ENCODE measurements around the gene ACAD9. TPM values are rescaled to one million over a fixed set of nuclear protein-coding genes. Genes with fewer than 3 reads are reported as not detected.

The ACAD9 gene
- total and polyA plus RNA-seq, 2 experiments from 2014 or later = 22.3 to 29.7 TPM

DNA sequence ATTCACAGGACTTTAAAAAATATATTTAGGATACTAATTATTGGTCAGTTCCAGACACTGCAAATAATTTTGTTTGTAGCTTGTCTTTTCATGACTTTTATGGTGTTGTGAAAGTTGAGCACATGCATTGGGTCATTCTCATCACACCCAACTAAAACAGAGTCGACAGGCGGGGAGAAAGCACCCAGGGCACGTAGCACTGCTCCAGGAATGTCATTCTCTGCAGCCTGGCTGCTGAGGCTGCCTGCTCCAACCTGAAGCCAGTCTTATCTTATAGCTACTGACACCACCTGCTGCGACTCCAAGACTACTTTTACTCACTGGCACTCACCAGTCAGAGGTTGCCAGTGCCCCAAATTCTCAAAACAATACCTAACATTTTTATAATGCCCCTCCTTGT lies 56.9 kb downstream of the ACAD9 start:
- Histone ChIP-seq H2AFZ (no peak overlapping the region), H3F3A (ENCODE audit: insufficient read depth) (no peaks in the 10 kb centered on the region), H3K4me3 (no peak overlapping the region), H3K79me2 (ENCODE audit: insufficient read depth) (no peaks in the 10 kb centered on the region), H3K4me2 (ENCODE audit: unreplicated experiment) (no peak overlapping the region), H3K27me3 (replicated peaks; ENCODE audit: insufficient read depth) (peaks cover 54% of the 10 kb centered on the region), H3K9ac (no peak overlapping the region), H3K4me1 (ENCODE audit: insufficient read depth) (no peaks in the 10 kb centered on the region), H3K9me3 (ENCODE audit: low read depth) (no peaks in the 10 kb centered on the region), H3K9me2 (ENCODE audit: insufficient read depth) (no peaks in the 10 kb centered on the region), H4K20me1 (ENCODE audit: insufficient read depth) (no peaks in the 10 kb centered on the region), H3K27ac (no peak overlapping the region), H3K36me3 (ENCODE audit: low read depth) (no peaks in the 10 kb centered on the region)
- DNase-seq = no peak
- no peak for TF ChIP-seq EZH2 (IDR thresholded peaks at IDR 0.05; ENCODE audit: insufficient read depth, poor library complexity, severe bottlenecking)
- no peak for TF ChIP-seq EZH2phosphoT487 (IDR thresholded peaks at IDR 0.05; ENCODE audit: insufficient read depth, low read depth)
- WGBS, 2 experiments (ENCODE audit: low coverage in 1 of 2, low lambda C conversion rate in 2 of 2, missing lambda C conversion rate in 2 of 2) = 40 to 42% methylated on average over 4 of the region's 4 CpGs
- in situ Hi-C loops (cut with MboI) = no loop called here

DNA sequence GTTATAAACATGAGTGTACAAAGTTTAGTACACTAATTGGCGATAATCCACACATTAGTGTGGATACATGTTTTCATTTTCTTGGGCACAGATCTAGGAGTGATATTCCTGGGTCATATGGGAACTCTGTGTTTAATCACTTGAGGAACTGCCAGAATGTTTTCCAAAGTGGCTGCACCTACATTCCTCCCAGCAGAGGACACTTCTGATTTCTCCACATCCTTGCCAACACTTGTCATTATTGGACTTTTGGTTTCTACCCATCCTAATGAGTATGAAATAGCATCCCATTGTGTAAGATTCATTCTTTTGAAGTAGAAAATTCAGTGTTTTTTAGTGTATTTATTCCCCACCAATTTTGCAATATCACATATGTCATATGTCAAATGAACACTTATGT lies 60.8 kb downstream of the ACAD9 start:
- Histone ChIP-seq H3K36me3 (ENCODE audit: low read depth) (no peaks in the 10 kb centered on the region), H3K27ac (no peak overlapping the region), H3K27me3 (replicated peaks; ENCODE audit: insufficient read depth) (peaks cover 60% of the 10 kb centered on the region), H2AFZ (no peak overlapping the region), H3K79me2 (ENCODE audit: insufficient read depth) (no peaks in the 10 kb centered on the region), H3K4me3 (no peak overlapping the region), H3K9me3 (ENCODE audit: low read depth) (no peaks in the 10 kb centered on the region), H4K20me1 (ENCODE audit: insufficient read depth) (no peaks in the 10 kb centered on the region), H3K9ac (no peak overlapping the region), H3K4me2 (ENCODE audit: unreplicated experiment) (no peak overlapping the region), H3F3A (ENCODE audit: insufficient read depth) (no peaks in the 10 kb centered on the region), H3K9me2 (ENCODE audit: insufficient read depth) (no peaks in the 10 kb centered on the region), H3K4me1 (ENCODE audit: insufficient read depth) (no peaks in the 10 kb centered on the region)
- TF ChIP-seq EZH2 (IDR thresholded peaks at IDR 0.05; ENCODE audit: insufficient read depth, poor library complexity, severe bottlenecking) (no peak), EZH2phosphoT487 (IDR thresholded peaks at IDR 0.05; ENCODE audit: insufficient read depth, low read depth) (no peak)
- DNase-seq = no peak
- in situ Hi-C loops (cut with MboI) = no loop called here
- 79 to 91% methylated on average over 1 of the region's 1 CpG for WGBS, 2 experiments (ENCODE audit: low coverage in 1 of 2, low lambda C conversion rate in 2 of 2, missing lambda C conversion rate in 2 of 2)

DNA sequence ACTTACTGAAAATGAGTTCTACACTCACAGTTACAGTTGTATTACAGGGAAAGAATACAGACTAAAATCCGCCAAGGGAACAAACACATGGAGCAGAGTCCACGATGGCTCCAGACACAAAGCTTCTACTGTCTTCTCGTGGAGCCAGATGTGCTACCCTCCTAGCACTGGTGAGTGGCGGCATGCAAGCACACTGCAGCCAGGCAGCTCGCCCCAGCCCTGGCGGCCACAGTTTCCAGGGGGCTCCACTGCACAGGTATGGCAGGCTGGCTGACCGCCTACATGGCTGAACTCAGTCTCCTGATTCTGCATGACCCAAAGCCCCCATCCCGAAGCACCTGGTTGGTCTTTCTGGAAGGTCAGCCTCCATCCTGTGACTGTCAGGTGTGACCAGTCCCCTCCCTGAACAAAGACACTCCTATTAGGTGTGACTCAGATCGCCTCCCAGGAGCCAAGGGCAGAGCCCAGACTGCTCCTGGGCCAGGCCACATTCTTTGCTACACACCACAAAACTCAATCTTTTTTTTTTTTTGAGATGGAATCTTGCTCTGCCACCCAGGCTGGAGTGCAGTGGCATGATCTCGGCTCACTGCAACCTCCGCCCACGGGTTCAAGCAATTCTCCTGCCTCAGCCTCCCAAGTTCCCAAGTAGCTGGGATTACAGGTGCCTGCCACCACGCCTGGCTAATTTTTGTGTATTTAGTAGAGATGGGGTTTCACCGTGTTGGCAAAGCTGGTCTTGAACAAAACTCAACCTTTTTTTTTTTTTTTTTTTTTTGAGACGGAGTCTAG lies 62.9 kb downstream of the ACAD9 start:
- no peaks in the 10 kb centered on the region for H3K79me2 ChIP-seq (ENCODE audit: insufficient read depth)
- no peaks in the 10 kb centered on the region for H3K9me2 ChIP-seq (ENCODE audit: insufficient read depth)
- no peak overlapping the region for H2AFZ ChIP-seq
- peaks cover 8% of the 10 kb centered on the region for H3K4me1 ChIP-seq (ENCODE audit: insufficient read depth)
- no peak for TF ChIP-seq EZH2phosphoT487 (IDR thresholded peaks at IDR 0.05; ENCODE audit: insufficient read depth, low read depth)
- no peak for TF ChIP-seq EZH2 (IDR thresholded peaks at IDR 0.05; ENCODE audit: insufficient read depth, poor library complexity, severe bottlenecking)
- no peak overlapping the region for H3K4me2 ChIP-seq (ENCODE audit: unreplicated experiment)
- peaks cover 47% of the 10 kb centered on the region for H3K27me3 ChIP-seq (replicated peaks; ENCODE audit: insufficient read depth)
- DNase-seq = no peak
- peaks cover 13% of the 10 kb centered on the region for H3F3A ChIP-seq (ENCODE audit: insufficient read depth)
- no peak overlapping the region for H3K27ac ChIP-seq
- WGBS, 2 experiments (ENCODE audit: low coverage in 1 of 2, low lambda C conversion rate in 2 of 2, missing lambda C conversion rate in 2 of 2) = 62 to 68% methylated on average over 12 to 15 of the region's 15 CpGs
- no peaks in the 10 kb centered on the region for H4K20me1 ChIP-seq (ENCODE audit: insufficient read depth)
- H3K9ac ChIP-seq = no peak overlapping the region
- no peak overlapping the region for H3K4me3 ChIP-seq
- in situ Hi-C loops (cut with MboI) = no loop called here
- H3K36me3 ChIP-seq (ENCODE audit: low read depth) = no peaks in the 10 kb centered on the region
- H3K9me3 ChIP-seq (ENCODE audit: low read depth) = no peaks in the 10 kb centered on the region

DNA sequence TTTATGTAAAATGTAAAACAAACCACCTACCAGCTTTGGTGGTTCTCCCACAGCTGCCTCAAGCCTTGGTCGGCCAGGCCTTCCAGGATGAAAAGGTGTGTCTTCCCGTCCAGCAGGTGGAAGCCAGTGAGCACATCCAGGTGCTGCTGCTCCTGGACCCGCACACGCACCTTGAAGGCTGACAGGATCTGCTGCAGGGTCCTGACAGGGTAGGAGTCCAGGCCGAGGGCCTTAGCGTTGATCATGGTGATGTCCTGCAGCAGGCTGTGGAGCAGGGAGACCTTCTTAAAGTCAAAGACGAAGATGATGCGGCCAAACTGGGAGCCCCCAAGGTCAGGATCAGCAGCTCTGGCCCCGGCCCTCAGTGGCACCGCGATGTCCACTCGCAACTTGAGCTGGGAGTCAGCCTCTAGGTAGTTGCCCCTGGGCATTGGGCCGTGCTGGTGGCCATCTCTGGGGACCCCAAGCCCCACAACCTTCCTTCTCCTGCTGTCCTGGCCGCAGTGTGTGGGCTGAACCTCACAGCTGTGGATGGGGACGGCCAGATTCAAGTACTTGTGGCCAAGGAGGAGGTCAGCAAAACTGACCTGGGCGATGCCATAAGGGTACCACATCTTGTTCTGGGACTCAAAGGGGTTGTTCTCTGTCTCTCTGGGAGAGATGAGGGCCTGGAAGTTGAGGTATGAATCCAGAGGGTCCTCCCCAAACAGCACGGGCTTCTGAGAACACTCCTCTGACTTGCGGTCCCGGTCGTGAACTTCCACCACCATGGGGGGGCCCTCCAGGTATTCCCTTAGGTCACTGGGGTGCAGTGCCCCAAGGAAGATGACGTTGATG lies 65.8 kb downstream of the ACAD9 start:
- TF ChIP-seq EZH2 (IDR thresholded peaks at IDR 0.05; ENCODE audit: insufficient read depth, poor library complexity, severe bottlenecking) (no peak), EZH2phosphoT487 (IDR thresholded peaks at IDR 0.05; ENCODE audit: insufficient read depth, low read depth) (no peak)
- Histone ChIP-seq H3K9me3 (ENCODE audit: low read depth) (no peaks in the 10 kb centered on the region), H3K4me1 (ENCODE audit: insufficient read depth) (peaks cover 8% of the 10 kb centered on the region), H4K20me1 (ENCODE audit: insufficient read depth) (no peaks in the 10 kb centered on the region), H3K79me2 (ENCODE audit: insufficient read depth) (no peaks in the 10 kb centered on the region), H3K27ac (no peak overlapping the region), H3K36me3 (ENCODE audit: low read depth) (no peaks in the 10 kb centered on the region), H3F3A (ENCODE audit: insufficient read depth) (peaks cover 13% of the 10 kb centered on the region), H2AFZ (no peak overlapping the region), H3K9me2 (ENCODE audit: insufficient read depth) (no peaks in the 10 kb centered on the region), H3K4me3 (no peak overlapping the region), H3K4me2 (ENCODE audit: unreplicated experiment) (no peak overlapping the region), H3K9ac (no peak overlapping the region), H3K27me3 (replicated peaks; ENCODE audit: insufficient read depth) (peaks cover 56% of the 10 kb centered on the region)
- in situ Hi-C loops (cut with MboI) = no loop called here
- no peak for DNase-seq
- WGBS, 2 experiments (ENCODE audit: low coverage in 1 of 2, low lambda C conversion rate in 2 of 2, missing lambda C conversion rate in 2 of 2) = 77 to 79% methylated on average over 21 of the region's 21 CpGs
